Endodermal cell (in vitro differentiated cells): ENCODE measurements around the gene ZNF217. TPM values are rescaled to one million over a fixed set of nuclear protein-coding genes. Genes with fewer than 3 reads are reported as not detected.
"Not testable (repeated sequence)": the region's sequence is repeated elsewhere in the genome, so short reads cannot be mapped to it uniquely, and the experiment has no call there.

Source experiments
- DNase-seq: peaks from one replicate; pipeline ENCODE4 v3.0.0-alpha.2; 2017
- H3K27ac ChIP-seq: 2 replicates; pipeline ENCODE4 v1.5.1; 2013; ENCODE audit warnings: mild to moderate bottlenecking, low read depth, low read length, moderate library complexity
- H3K27me3 ChIP-seq: 2 replicates; pipeline ENCODE4 v1.6.1; 2013; ENCODE audit warnings: mild to moderate bottlenecking, low read length, moderate library complexity; ENCODE audit not compliant: insufficient read depth, control insufficient read depth, poor library complexity, severe bottlenecking
- H3K36me3 ChIP-seq: 2 replicates; pipeline ENCODE4 v1.7.0; 2013; ENCODE audit warnings: mild to moderate bottlenecking, low read length, moderate library complexity; ENCODE audit not compliant: control insufficient read depth, insufficient read depth
- H3K4me1 ChIP-seq: one replicate; pipeline ENCODE4 v1.7.0; 2013; ENCODE audit warnings: low read length; ENCODE audit not compliant: control insufficient read depth, insufficient read depth
- H3K4me3 ChIP-seq: 2 replicates; pipeline ENCODE4 v1.5.1; 2013; ENCODE audit warnings: mild to moderate bottlenecking, low read length, moderate library complexity
- H3K9ac ChIP-seq: 2 replicates; pipeline ENCODE4 v1.6.1; 2013; ENCODE audit warnings: mild to moderate bottlenecking, low read length, moderate library complexity; ENCODE audit not compliant: poor library complexity, severe bottlenecking; ENCODE audit errors: extremely low read depth
- H3K9me3 ChIP-seq: 2 replicates; pipeline ENCODE4 v1.6.1; 2013; ENCODE audit warnings: mild to moderate bottlenecking, low read length, moderate library complexity; ENCODE audit not compliant: control insufficient read depth
- H3K27ac Mint-ChIP-seq: 2 replicates; pipeline ENCODE4 v1.8.0; 2020; ENCODE audit warnings: mixed read lengths
- H3K27me3 Mint-ChIP-seq: 2 replicates; pipeline ENCODE4 v1.8.0; 2021; ENCODE audit warnings: mild to moderate bottlenecking, mixed read lengths; ENCODE audit not compliant: insufficient read depth
- H3K36me3 Mint-ChIP-seq: 2 replicates; pipeline ENCODE4 v1.8.0; 2020; ENCODE audit warnings: low read depth, mixed read lengths
- H3K4me1 Mint-ChIP-seq: 2 replicates; pipeline ENCODE4 v1.8.0; 2020; ENCODE audit warnings: mixed read lengths
- H3K4me3 Mint-ChIP-seq: 2 replicates; pipeline ENCODE4 v1.8.0; 2020; ENCODE audit warnings: mild to moderate bottlenecking, moderate library complexity, mixed read lengths
- H3K9me3 Mint-ChIP-seq: 2 replicates; pipeline ENCODE4 v1.8.0; 2020; ENCODE audit warnings: mild to moderate bottlenecking, mixed read lengths
- WGBS, 2 experiments: methylation state at CpG; one replicate each; pipeline versions ENCODE4 v1.1.5 to v1.1.7; 2013; ENCODE audit warnings: missing lambda C conversion rate in 2 of 2, mixed read lengths in 1 of 2; ENCODE audit not compliant: insufficient coverage in 1 of 2, insufficient read length in 1 of 2; 5-methylcytosine and 5-hydroxymethylcytosine counted together
- total RNA-seq, 2 donors: library from RNA; stranded (reverse); fragmentation: NEBNext Ultra II Directional in 1 of 2; extraction: Animal tissue kit (Norgen Biotek cat#: 25700) in 1 of 2; gene quantifications; 2 replicates in 1 of 2; 3 replicates in 1 of 2; pipeline ENCODE4 v1.2.1, GENCODE V29; 2021
- TF ChIP-seq, protein P1 (sequence below): fragments of 200-600 bp; sonication (generic); conservative IDR thresholded peaks from 2 replicates; pipeline ENCODE4 v1.5.0; 2021; ENCODE audit warnings: antibody characterized with exemption, mild to moderate bottlenecking

ZNF217 gene
- total RNA-seq, 2 donors from 2014 or later = 100 to 123 TPM

DNA sequence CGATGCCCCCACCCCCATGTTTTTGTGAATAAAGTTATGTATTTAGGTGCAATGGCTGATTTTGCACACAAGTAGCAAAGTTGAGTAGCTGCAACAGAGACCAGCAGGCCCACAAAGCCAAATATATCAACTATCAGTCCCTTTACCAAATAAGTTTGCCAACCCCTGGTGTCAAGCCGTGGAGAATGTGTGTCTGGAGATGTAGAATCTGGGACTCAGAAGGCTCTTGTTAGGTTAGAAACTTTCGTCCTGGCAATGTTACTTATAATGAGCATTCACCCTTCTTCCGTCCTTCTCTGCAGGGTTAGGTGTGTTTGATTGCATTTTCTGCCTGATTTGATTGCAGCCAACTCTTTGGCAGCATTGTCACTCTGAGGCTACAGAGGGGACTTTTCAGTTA, 57.8 kb downstream of the ZNF217 start:
- no peaks in the 10 kb centered on the region for H3K36me3 Mint-ChIP-seq
- no peaks in the 10 kb centered on the region for H3K9me3 ChIP-seq
- no peaks in the 10 kb centered on the region for H3K9me3 Mint-ChIP-seq
- TF ChIP-seq, protein P1, sequence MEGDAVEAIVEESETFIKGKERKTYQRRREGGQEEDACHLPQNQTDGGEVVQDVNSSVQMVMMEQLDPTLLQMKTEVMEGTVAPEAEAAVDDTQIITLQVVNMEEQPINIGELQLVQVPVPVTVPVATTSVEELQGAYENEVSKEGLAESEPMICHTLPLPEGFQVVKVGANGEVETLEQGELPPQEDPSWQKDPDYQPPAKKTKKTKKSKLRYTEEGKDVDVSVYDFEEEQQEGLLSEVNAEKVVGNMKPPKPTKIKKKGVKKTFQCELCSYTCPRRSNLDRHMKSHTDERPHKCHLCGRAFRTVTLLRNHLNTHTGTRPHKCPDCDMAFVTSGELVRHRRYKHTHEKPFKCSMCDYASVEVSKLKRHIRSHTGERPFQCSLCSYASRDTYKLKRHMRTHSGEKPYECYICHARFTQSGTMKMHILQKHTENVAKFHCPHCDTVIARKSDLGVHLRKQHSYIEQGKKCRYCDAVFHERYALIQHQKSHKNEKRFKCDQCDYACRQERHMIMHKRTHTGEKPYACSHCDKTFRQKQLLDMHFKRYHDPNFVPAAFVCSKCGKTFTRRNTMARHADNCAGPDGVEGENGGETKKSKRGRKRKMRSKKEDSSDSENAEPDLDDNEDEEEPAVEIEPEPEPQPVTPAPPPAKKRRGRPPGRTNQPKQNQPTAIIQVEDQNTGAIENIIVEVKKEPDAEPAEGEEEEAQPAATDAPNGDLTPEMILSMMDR = no peak
- H3K4me3 ChIP-seq = no peak overlapping the region
- no peaks in the 10 kb centered on the region for H3K36me3 ChIP-seq
- H3K27ac ChIP-seq = no peak overlapping the region
- H3K4me3 Mint-ChIP-seq = no peak overlapping the region
- no peak overlapping the region for H3K9ac ChIP-seq
- no peaks in the 10 kb centered on the region for H3K4me1 ChIP-seq
- DNase-seq = no peak
- H3K27me3 Mint-ChIP-seq = no peaks in the 10 kb centered on the region
- no peak overlapping the region for H3K27ac Mint-ChIP-seq
- H3K27me3 ChIP-seq = no peaks in the 10 kb centered on the region
- H3K4me1 Mint-ChIP-seq = no peaks in the 10 kb centered on the region
- 91 to 100% methylated on average over 1 to 4 of the region's 4 CpGs for WGBS, 2 experiments

DNA sequence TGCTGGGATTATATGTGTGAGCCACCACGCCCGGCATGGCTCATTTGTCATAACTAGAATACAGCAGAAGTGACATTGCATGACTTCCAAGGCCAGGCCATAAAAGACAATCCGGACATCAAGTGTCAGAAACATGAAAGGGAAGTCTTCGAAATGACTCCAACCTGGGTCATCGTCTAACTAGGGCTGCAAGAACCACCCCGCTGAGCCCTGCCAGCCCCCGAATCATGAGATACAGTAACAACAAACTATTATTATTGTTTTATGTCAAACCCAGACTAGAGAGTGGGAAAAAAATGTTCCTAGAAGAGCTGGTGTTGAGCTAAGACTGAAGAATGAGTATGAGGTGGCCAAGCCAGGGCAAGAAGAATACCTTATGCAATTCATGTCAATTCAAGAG, 59.6 kb downstream of the ZNF217 start:
- H3K36me3 ChIP-seq = no peaks in the 10 kb centered on the region
- WGBS, 2 experiments = 86 to 95% methylated on average over 4 to 7 of the region's 7 CpGs
- H3K4me3 ChIP-seq = no peak overlapping the region
- H3K4me1 ChIP-seq = no peaks in the 10 kb centered on the region
- H3K27me3 ChIP-seq = no peaks in the 10 kb centered on the region
- no peak overlapping the region for H3K27ac ChIP-seq
- no peak overlapping the region for H3K27ac Mint-ChIP-seq
- H3K4me1 Mint-ChIP-seq = no peaks in the 10 kb centered on the region
- H3K4me3 Mint-ChIP-seq = no peak overlapping the region
- no peak overlapping the region for H3K9ac ChIP-seq
- H3K27me3 Mint-ChIP-seq = no peaks in the 10 kb centered on the region
- no peaks in the 10 kb centered on the region for H3K36me3 Mint-ChIP-seq
- no peaks in the 10 kb centered on the region for H3K9me3 Mint-ChIP-seq
- no peak for DNase-seq
- no peaks in the 10 kb centered on the region for H3K9me3 ChIP-seq
- TF ChIP-seq, protein P1 = no peak

DNA sequence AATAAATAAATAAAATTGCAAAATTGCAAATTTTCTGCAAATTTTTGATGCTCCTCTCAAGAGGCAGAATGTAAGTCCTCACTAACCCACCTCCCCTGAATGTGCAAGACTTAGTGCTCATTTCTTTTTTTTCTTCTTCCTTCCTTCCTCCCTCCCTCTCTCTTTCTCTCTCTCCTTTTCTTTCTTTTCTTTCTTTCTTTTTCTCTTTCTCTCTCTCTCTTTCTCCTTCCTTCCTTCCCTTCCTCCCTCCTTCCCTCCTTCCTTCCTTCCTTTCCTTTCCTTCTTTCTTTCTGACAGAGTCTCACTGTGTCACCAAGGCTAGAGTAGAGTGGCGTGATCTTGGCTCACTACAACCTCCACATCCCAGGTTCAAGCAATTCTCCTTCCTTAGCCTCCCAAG, 60.1 kb downstream of the ZNF217 start:
- H3K4me1 ChIP-seq = no peaks in the 10 kb centered on the region
- no peak overlapping the region for H3K27ac ChIP-seq
- no peak overlapping the region for H3K4me3 ChIP-seq
- no peak overlapping the region for H3K9ac ChIP-seq
- no peak for DNase-seq
- no peaks in the 10 kb centered on the region for H3K27me3 ChIP-seq
- 92% methylated on average over 1 of the region's 1 CpG; no CpG with 5 or more reads in 1 of the 2 experiments for WGBS, 2 experiments
- Mint-ChIP-seq H3K27me3 (no peaks in the 10 kb centered on the region), H3K36me3 (no peaks in the 10 kb centered on the region), H3K4me3 (no peak overlapping the region), H3K4me1 (no peaks in the 10 kb centered on the region), H3K9me3 (no peaks in the 10 kb centered on the region), H3K27ac (no peak overlapping the region)
- no peaks in the 10 kb centered on the region for H3K36me3 ChIP-seq
- TF ChIP-seq, protein P1 = no peak
- no peaks in the 10 kb centered on the region for H3K9me3 ChIP-seq

DNA sequence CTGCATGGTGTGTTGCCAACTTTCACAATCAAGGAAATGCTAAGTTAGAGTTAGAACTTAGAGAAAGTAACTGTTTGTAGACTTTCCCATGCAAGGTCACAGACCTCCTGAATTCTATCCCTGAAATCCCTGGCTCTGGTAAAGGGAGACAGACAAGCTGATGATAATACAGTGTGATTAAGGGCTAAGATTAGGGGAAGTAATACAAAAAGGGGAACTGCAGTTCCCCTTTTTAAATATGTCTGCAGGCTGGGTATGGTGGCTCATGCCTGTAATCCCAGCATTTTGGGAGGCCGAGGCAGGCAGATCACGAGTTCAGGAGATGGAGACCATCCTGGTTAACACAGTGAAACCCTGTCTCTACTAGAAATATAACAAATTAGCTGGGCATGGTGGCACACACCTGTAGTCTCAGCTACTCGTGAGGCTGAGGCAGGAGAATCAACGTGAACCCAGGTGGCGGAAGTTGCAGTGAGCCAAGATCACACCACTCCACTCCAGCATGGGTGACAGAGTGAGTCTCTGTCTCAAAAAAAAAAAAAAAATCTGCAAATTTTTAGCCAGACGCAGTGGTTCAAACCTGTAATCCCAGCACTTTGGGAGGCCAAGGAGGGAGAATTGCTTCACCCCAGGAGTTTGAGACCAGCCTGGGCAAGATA, 60.9 kb downstream of the ZNF217 start:
- H3K9me3 Mint-ChIP-seq, H3K9me3 ChIP-seq, H3K4me1 ChIP-seq, H3K36me3 ChIP-seq, H3K4me3 ChIP-seq, H3K27me3 ChIP-seq, H3K9ac ChIP-seq, H3K27ac Mint-ChIP-seq, H3K4me1 Mint-ChIP-seq, DNase-seq, H3K4me3 Mint-ChIP-seq, H3K27ac ChIP-seq, H3K27me3 Mint-ChIP-seq, H3K36me3 Mint-ChIP-seq: not testable (repeated sequence)
- WGBS, 2 experiments = 92% methylated on average over 5 to 6 of the region's 6 CpGs
